H1 (cell line): ENCODE data around the gene CLDN24. TPM values are rescaled to one million over a fixed set of nuclear protein-coding genes. Genes with fewer than 3 reads are reported as not detected.

ENCODE experiments used
- CTCF ChIA-PET: fragments of 300-600 bp; sonication (Branson Sonifier 250); formaldehyde crosslinking; loops from one replicate; lab custom pipeline; 2021; ENCODE audit not compliant: partially characterized antibody; lab: Charles Lee
- POLR2A ChIA-PET: fragments of 300-600 bp; sonication (Branson Sonifier 250); formaldehyde crosslinking; loops from one replicate; lab custom pipeline; 2021; ENCODE audit warnings: inconsistent platforms; ENCODE audit not compliant: partially characterized antibody; lab: Charles Lee
- DNase-seq, 2 experiments: peaks; one replicate each; pipeline versions ENCODE4 v3.0.0 to v3.0.0-alpha.2; 2010 to 2022; ENCODE audit warnings: low spot score in 2 of 2, low read depth in 1 of 2, mixed read lengths in 1 of 2
- FAIRE-seq: peaks from 2 replicates; lab custom pipeline; 2011; peaks lifted over from hg19 to GRCh38; lab: Jason Lieb, UNC
- H2AFZ ChIP-seq: 2 replicates; pipeline ENCODE4 v1.8.1; 2012; ENCODE audit warnings: low read length, inconsistent platforms
- H2AK5ac ChIP-seq: 2 replicates; pipeline ENCODE4 v1.6.1; 2013; ENCODE audit warnings: low read depth, low read length
- H2BK120ac ChIP-seq: replicated peaks from 2 replicates; pipeline ENCODE3; 2013; ENCODE audit warnings: low read depth, low read length, inconsistent platforms
- H2BK12ac ChIP-seq: 2 replicates; pipeline ENCODE4 v1.6.1; 2013; ENCODE audit warnings: low read depth, low read length
- H2BK15ac ChIP-seq: 2 replicates; pipeline ENCODE4 v1.6.1; 2013; ENCODE audit warnings: low read length
- H2BK20ac ChIP-seq: 2 replicates; pipeline ENCODE4 v1.6.1; 2013; ENCODE audit warnings: low read length
- H2BK5ac ChIP-seq: 2 replicates; pipeline ENCODE4 v1.6.1; 2013; ENCODE audit warnings: low read depth, low read length
- H3K14ac ChIP-seq: 2 replicates; pipeline ENCODE4 v1.6.1; 2013; ENCODE audit warnings: inconsistent platforms; ENCODE audit not compliant: insufficient read length
- H3K18ac ChIP-seq: 2 replicates; pipeline ENCODE4 v1.6.1; 2013; ENCODE audit warnings: low read length; ENCODE audit errors: extremely low read depth
- H3K23ac ChIP-seq: 2 replicates; pipeline ENCODE4 v1.6.1; 2013; ENCODE audit warnings: inconsistent platforms; ENCODE audit not compliant: insufficient read length
- H3K23me2 ChIP-seq: 2 replicates; pipeline ENCODE4 v1.6.1; 2013; ENCODE audit warnings: low read depth, low read length
- H3K27ac ChIP-seq: 2 replicates; pipeline ENCODE4 v1.6.1; 2011; ENCODE audit warnings: low read depth, low read length, inconsistent platforms
- H3K27me3 ChIP-seq, 4 experiments: replicated peaks in 1 of 4; 1 replicate in 1 of 4; 2 replicates in 3 of 4; pipeline versions ENCODE4 v1.6.1 to v1.8.1; 2011 to 2013; ENCODE audit warnings: low read length in 3 of 4, mild to moderate bottlenecking in 3 of 4, inconsistent platforms in 2 of 4, mixed read lengths in 2 of 4, moderate library complexity in 1 of 4; ENCODE audit not compliant: control insufficient read depth in 3 of 4, insufficient read depth in 3 of 4; ENCODE audit errors: extremely low read depth in 1 of 4
- H3K36me3 ChIP-seq, 4 experiments: 2 replicates each; pipeline versions ENCODE4 v1.6.1 to v1.8.1; 2011 to 2013; ENCODE audit warnings: mild to moderate bottlenecking in 4 of 4, low read length in 3 of 4, moderate library complexity in 2 of 4, control low read depth in 1 of 4, inconsistent platforms in 1 of 4; ENCODE audit not compliant: insufficient read depth in 4 of 4, control insufficient read depth in 2 of 4
- H3K4ac ChIP-seq: replicated peaks from 2 replicates; pipeline ENCODE3; 2013; ENCODE audit warnings: low read length, low read depth, mixed read lengths, inconsistent platforms; ENCODE audit not compliant: insufficient read length
- H3K4me1 ChIP-seq, 4 experiments: replicated peaks in 1 of 4; 1 replicate in 1 of 4; 2 replicates in 3 of 4; pipeline versions ENCODE4 v1.6.1 to v1.8.1; 2011 to 2013; ENCODE audit warnings: low read length in 3 of 4, inconsistent platforms in 2 of 4, mixed read lengths in 1 of 4; ENCODE audit not compliant: insufficient read depth in 4 of 4, control insufficient read depth in 3 of 4
- H3K4me2 ChIP-seq, 2 experiments: 2 replicates each; pipeline versions ENCODE4 v1.6.1 to v1.8.1; 2011 to 2013; ENCODE audit warnings: low read depth in 2 of 2, low read length in 2 of 2, control low read depth in 1 of 2, inconsistent platforms in 1 of 2, mild to moderate bottlenecking in 1 of 2; ENCODE audit not compliant: insufficient read depth in 1 of 2
- H3K4me3 ChIP-seq, 4 experiments: fragments of 200-600, 300-600 bp in 1 of 4; sonication (generic), shearing (Covaris generic), sonication (Bioruptor Twin) in 1 of 4; 2 replicates each; pipeline versions ENCODE4 v1.5.1 to v1.8.1; 2011 to 2016; ENCODE audit warnings: low read length in 4 of 4, low read depth in 3 of 4, control low read depth in 2 of 4, inconsistent platforms in 2 of 4, mild to moderate bottlenecking in 2 of 4, mixed read lengths in 1 of 4, moderate library complexity in 1 of 4; ENCODE audit not compliant: insufficient read depth in 2 of 4; ENCODE audit errors: extremely low read depth in 1 of 4
- H3K56ac ChIP-seq: replicated peaks from 2 replicates; pipeline ENCODE3; 2013; ENCODE audit warnings: low read depth, mild to moderate bottlenecking, mixed read lengths, low read length, inconsistent platforms; ENCODE audit not compliant: insufficient read length
- H3K79me1 ChIP-seq: 2 replicates; pipeline ENCODE4 v1.6.1; 2013; ENCODE audit warnings: low read depth, low read length, control low read depth
- H3K79me2 ChIP-seq, 2 experiments: 2 replicates each; pipeline versions ENCODE4 v1.6.1 to v1.8.1; 2012 to 2013; ENCODE audit warnings: low read length in 2 of 2, mild to moderate bottlenecking in 2 of 2, inconsistent platforms in 1 of 2; ENCODE audit not compliant: insufficient read depth in 2 of 2, control insufficient read depth in 1 of 2
- H3K9ac ChIP-seq, 4 experiments: replicated peaks in 1 of 4; 1 replicate in 1 of 4; 2 replicates in 3 of 4; pipeline versions ENCODE4 v1.6.1 to v1.8.1; 2011 to 2013; ENCODE audit warnings: low read depth in 3 of 4, low read length in 3 of 4, control low read depth in 2 of 4, mild to moderate bottlenecking in 2 of 4, moderate library complexity in 2 of 4, inconsistent platforms in 1 of 4; ENCODE audit errors: extremely low read depth in 1 of 4
- H3K9me3 ChIP-seq, 2 experiments: 2 replicates each; pipeline versions ENCODE4 v1.6.1 to v1.8.1; 2012 to 2013; ENCODE audit warnings: mild to moderate bottlenecking in 2 of 2, moderate library complexity in 2 of 2, control low read depth in 1 of 2, inconsistent platforms in 1 of 2, low read depth in 1 of 2, low read length in 1 of 2, mixed read lengths in 1 of 2; ENCODE audit not compliant: insufficient read depth in 2 of 2
- H4K20me1 ChIP-seq, 2 experiments: replicated peaks in 1 of 2; 2 replicates each; pipeline versions ENCODE3 to v1.8.1; 2011 to 2013; ENCODE audit warnings: inconsistent platforms in 2 of 2, low read length in 2 of 2, mild to moderate bottlenecking in 1 of 2; ENCODE audit not compliant: insufficient read depth in 2 of 2, control insufficient read depth in 1 of 2
- H4K5ac ChIP-seq: 2 replicates; pipeline ENCODE4 v1.6.1; 2013; ENCODE audit warnings: low read length, low read depth, mixed read lengths, inconsistent platforms; ENCODE audit not compliant: insufficient read length
- H4K8ac ChIP-seq: 2 replicates; pipeline ENCODE4 v1.8.0; 2013; ENCODE audit warnings: mild to moderate bottlenecking, moderate library complexity, low read length, inconsistent platforms; ENCODE audit not compliant: insufficient read depth; ENCODE audit errors: extremely low read depth
- H4K91ac ChIP-seq: replicated peaks from 2 replicates; pipeline ENCODE3; 2013; ENCODE audit warnings: low read length, mixed read lengths, inconsistent platforms; ENCODE audit not compliant: insufficient read length
- EP300 ChIP-seq, 2 experiments: IDR thresholded peaks; 1 replicate in 1 of 2; 2 replicates in 1 of 2; pipeline ENCODE4 v1.6.1; 2011 to 2012; ENCODE audit warnings: low read depth in 2 of 2, low read length in 2 of 2, mild to moderate bottlenecking in 2 of 2, borderline replicate concordance in 1 of 2, inconsistent platforms in 1 of 2, moderate library complexity in 1 of 2
- RAD21 ChIP-seq, 2 experiments: IDR thresholded peaks in 1 of 2; conservative IDR thresholded peaks in 1 of 2; 2 replicates each; pipeline ENCODE4 v1.6.1; 2011; ENCODE audit warnings: low read depth in 2 of 2, low read length in 2 of 2, improper control_type of control experiment in 1 of 2, inconsistent platforms in 1 of 2, mild to moderate bottlenecking in 1 of 2, moderate library complexity in 1 of 2
- RBBP5 ChIP-seq: IDR thresholded peaks from 2 replicates; pipeline ENCODE4 v1.7.1; 2012; ENCODE audit warnings: low read depth, mild to moderate bottlenecking, inconsistent platforms, low read length, moderate library complexity, borderline replicate concordance
- RXRA ChIP-seq: IDR thresholded peaks from 2 replicates; pipeline ENCODE4 v1.6.1; 2011; ENCODE audit warnings: low read depth, mild to moderate bottlenecking, low read length, moderate library complexity; ENCODE audit not compliant: insufficient read depth
- SIRT6 ChIP-seq: IDR thresholded peaks from one replicate; pipeline ENCODE4 v1.7.1; 2012; ENCODE audit warnings: low read length, inconsistent platforms
- WGBS, 2 experiments: shearing (Covaris generic) in 1 of 2; methylation state at CpG; one replicate each; pipeline versions ENCODE4 v1.1.6 to v1.1.7; 2013 to 2015; ENCODE audit warnings: low lambda C conversion rate in 2 of 2, mixed read lengths in 2 of 2, inconsistent platforms in 1 of 2, low coverage in 1 of 2, missing lambda C conversion rate in 1 of 2; ENCODE audit not compliant: insufficient replicate concordance in 2 of 2, insufficient coverage in 1 of 2, insufficient read length in 1 of 2; ENCODE audit errors: extremely low coverage in 1 of 2, missing lambda C conversion rate in 1 of 2; 5-methylcytosine and 5-hydroxymethylcytosine counted together
- polyA plus RNA-seq, 7 experiments: library from polyadenylated mRNA; depleted of rRNA in 3 of 7; stranded (reverse) in 5 of 7; unstranded in 2 of 7; fragments of >200 nt in 5 of 7; fragments of 200-250 nt in 2 of 7; gene quantifications; 1 replicate in 5 of 7; 2 replicates in 1 of 7; 4 replicates in 1 of 7; pipeline versions ENCODE4 v1.2.1 to v1.2.3, GENCODE V29; 2011 to 2013; ENCODE audit warnings: missing spikeins in 2 of 7, mixed read lengths in 2 of 7
- total RNA-seq: library from RNA; stranded (reverse); fragmentation: NEBNext Ultra II Directional; extraction: Animal tissue kit (Norgen Biotek cat#: 25700); gene quantifications from 2 replicates; pipeline ENCODE4 v1.2.1, GENCODE V29; 2021
- TF ChIP-seq, protein P1 (sequence below): IDR thresholded peaks from 2 replicates; pipeline ENCODE4 v1.6.1; 2012; ENCODE audit warnings: low read length, inconsistent platforms
- TF ChIP-seq, protein P2 (sequence below): IDR thresholded peaks from 2 replicates; pipeline ENCODE4 v1.6.1; 2011; ENCODE audit warnings: low read depth, mild to moderate bottlenecking, low read length; ENCODE audit not compliant: insufficient read depth

Gene CLDN24
- total and polyA plus RNA-seq, 2 of the 8 experiments (the other 6 are each of a cell fraction or from before 2014, with no cell fraction given): not detected

DNA sequence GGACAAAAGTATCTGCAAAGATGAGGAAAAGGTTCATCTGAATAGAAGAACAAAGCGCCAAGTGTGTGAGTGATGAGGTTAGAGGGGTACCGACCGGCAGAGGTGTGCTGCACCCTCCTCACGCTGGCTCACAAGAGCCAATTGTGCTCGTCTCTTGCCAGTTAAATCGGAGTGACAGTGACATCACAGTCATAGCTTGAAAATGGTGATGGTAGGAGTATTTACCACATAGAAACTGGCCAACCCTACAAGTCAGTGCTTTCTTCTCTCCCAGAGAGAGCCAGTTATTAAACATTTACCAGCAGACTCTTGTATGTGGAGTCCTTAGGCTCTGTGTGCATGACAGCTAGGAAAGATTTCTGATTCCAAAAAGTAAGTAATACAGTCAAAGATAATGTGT lies 34.5 kb downstream of the CLDN24 start:
- POLR2A ChIA-PET: interaction anchor here (1.1 kb wide), 1 partner anchor 24 kb away, joined by 3 read pairs; no protein-coding TSS in a partner anchor
- WGBS, 2 experiments: 91% methylated on average over 6 of the region's 6 CpGs; no CpG with 5 or more reads in 1 of the 2 experiments
- H3K4ac ChIP-seq: no peak overlapping the region

More for the DNA sequence above, 34.5 kb downstream of the CLDN24 start:
- Histone ChIP-seq H3K4me1 (no peaks in the 10 kb centered on the region), H3K79me1 (no peaks in the 10 kb centered on the region), H3K56ac (no peak overlapping the region), H3K79me2 (no peaks in the 10 kb centered on the region), H4K5ac (no peak overlapping the region), H2BK120ac (no peak overlapping the region), H3K9ac (no peak overlapping the region), H3K23me2 (no peaks in the 10 kb centered on the region), H3K36me3 (peaks cover 30 to 75% (median 53%) of the 10 kb centered on the region in 4 experiments), H3K18ac (no peak overlapping the region), H2AK5ac (no peak overlapping the region), H2BK15ac (no peak overlapping the region), H3K27ac (no peak overlapping the region), H2BK12ac (no peak overlapping the region), H2BK5ac (no peak overlapping the region), H3K14ac (no peak overlapping the region), H4K20me1 (peaks cover 1 to 11% of the 10 kb centered on the region in 2 experiments)
- no peak for DNase-seq
- CTCF ChIA-PET: interaction anchor here (0.6 to 1.5 kb wide), 4 partner anchors 32 to 309 kb away, joined by 3 to 5 read pairs (median 3); no protein-coding TSS in a partner anchor
- TF ChIP-seq, protein P1, sequence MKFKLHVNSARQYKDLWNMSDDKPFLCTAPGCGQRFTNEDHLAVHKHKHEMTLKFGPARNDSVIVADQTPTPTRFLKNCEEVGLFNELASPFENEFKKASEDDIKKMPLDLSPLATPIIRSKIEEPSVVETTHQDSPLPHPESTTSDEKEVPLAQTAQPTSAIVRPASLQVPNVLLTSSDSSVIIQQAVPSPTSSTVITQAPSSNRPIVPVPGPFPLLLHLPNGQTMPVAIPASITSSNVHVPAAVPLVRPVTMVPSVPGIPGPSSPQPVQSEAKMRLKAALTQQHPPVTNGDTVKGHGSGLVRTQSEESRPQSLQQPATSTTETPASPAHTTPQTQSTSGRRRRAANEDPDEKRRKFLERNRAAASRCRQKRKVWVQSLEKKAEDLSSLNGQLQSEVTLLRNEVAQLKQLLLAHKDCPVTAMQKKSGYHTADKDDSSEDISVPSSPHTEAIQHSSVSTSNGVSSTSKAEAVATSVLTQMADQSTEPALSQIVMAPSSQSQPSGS: no peak
- no peak for TF ChIP-seq EP300 (IDR thresholded peaks at IDR 0.05; ENCODE audit: borderline replicate concordance in 1 of 2, low read depth in 2 of 2, low read length in 2 of 2)
- no peak for TF ChIP-seq RBBP5
- no peak for TF ChIP-seq RXRA
- TF ChIP-seq RAD21 (IDR thresholded peaks at IDR 0.05 in 1 of 2, conservative IDR thresholded peaks at IDR 0.05 in 1 of 2; ENCODE audit: low read depth in 2 of 2, low read length in 2 of 2): no peak
- TF ChIP-seq, protein P2, sequence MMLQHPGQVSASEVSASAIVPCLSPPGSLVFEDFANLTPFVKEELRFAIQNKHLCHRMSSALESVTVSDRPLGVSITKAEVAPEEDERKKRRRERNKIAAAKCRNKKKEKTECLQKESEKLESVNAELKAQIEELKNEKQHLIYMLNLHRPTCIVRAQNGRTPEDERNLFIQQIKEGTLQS: no peak
- TF ChIP-seq SIRT6: no peak
- TF ChIP-seq, all 59 proteins: peak for 0
- H4K91ac ChIP-seq: no peak overlapping the region
- H3K4me2 ChIP-seq: no peak overlapping the region
- H3K4me3 ChIP-seq: no peak overlapping the region
- no peak overlapping the region for H2BK20ac ChIP-seq
- H3K27me3 ChIP-seq: no peaks in the 10 kb centered on the region
- no peak overlapping the region for H2AFZ ChIP-seq
- FAIRE-seq: no peak
- no peak overlapping the region for H3K23ac ChIP-seq
- no peaks in the 10 kb centered on the region for H3K9me3 ChIP-seq
- no peak overlapping the region for H4K8ac ChIP-seq
